Measurements from ENCODE around the gene CNTNAP2.

CNTNAP2 gene

GRCh38 chr7:147428075-147428474 lies 1311.5 kb downstream of the CNTNAP2 start:
- DNase-seq, result no peak

- no peak for DNase-seq
Measured at GRCh38 chr7:147429961-147430360, 1313.4 kb downstream of the CNTNAP2 start.

GRCh38 chr7:147432079-147432478 lies 1315.5 kb downstream of the CNTNAP2 start:
- no peak for DNase-seq

GRCh38 chr7:147432576-147432975 lies 1316.0 kb downstream of the CNTNAP2 start:
- DNase-seq, result no peak

GRCh38 chr7:147436718-147437117 lies 1320.1 kb downstream of the CNTNAP2 start:
- DNase-seq, result no peak

- no peak for DNase-seq
Measured at GRCh38 chr7:147438216-147438615, 1321.6 kb downstream of the CNTNAP2 start.

- DNase-seq, result no peak
Measured at GRCh38 chr7:147443942-147444341, 1327.3 kb downstream of the CNTNAP2 start.

- no peak for DNase-seq
Measured at GRCh38 chr7:147452816-147453215, 1336.2 kb downstream of the CNTNAP2 start.

- DNase-seq, result no peak
Measured at GRCh38 chr7:147465223-147465622, 1348.6 kb downstream of the CNTNAP2 start.

- no peak for DNase-seq
Measured at GRCh38 chr7:147472556-147472955, 1356.0 kb downstream of the CNTNAP2 start.

- DNase-seq, result no peak
Measured at GRCh38 chr7:147474862-147475261, 1358.3 kb downstream of the CNTNAP2 start.

- DNase-seq, result no peak
Measured at GRCh38 chr7:147477526-147477925, 1360.9 kb downstream of the CNTNAP2 start.

- DNase-seq, result no peak
Measured at GRCh38 chr7:147478796-147479195, 1362.2 kb downstream of the CNTNAP2 start.

GRCh38 chr7:147483634-147484292 lies 1367.2 kb downstream of the CNTNAP2 start:
- DNase-seq, result no peak

GRCh38 chr7:147485660-147486210 lies 1369.1 kb downstream of the CNTNAP2 start:
- no peak for DNase-seq

GRCh38 chr7:147492606-147493005 lies 1376.0 kb downstream of the CNTNAP2 start:
- no peak for DNase-seq

GRCh38 chr7:147496209-147496608 lies 1379.6 kb downstream of the CNTNAP2 start:
- no peak for DNase-seq

GRCh38 chr7:147497246-147497645 lies 1380.6 kb downstream of the CNTNAP2 start:
- DNase-seq, result no peak

GRCh38 chr7:147498081-147498480 lies 1381.5 kb downstream of the CNTNAP2 start:
- DNase-seq, result no peak

- DNase-seq, result no peak
Measured at GRCh38 chr7:147509035-147509501, 1392.5 kb downstream of the CNTNAP2 start.

GRCh38 chr7:147509541-147510200 lies 1393.1 kb downstream of the CNTNAP2 start:
- DNase-seq, result no peak

- no peak for DNase-seq
Measured at GRCh38 chr7:147510201-147510542, 1393.6 kb downstream of the CNTNAP2 start.

GRCh38 chr7:147510923-147511322 lies 1394.3 kb downstream of the CNTNAP2 start:
- DNase-seq, result no peak

- DNase-seq, result no peak
Measured at GRCh38 chr7:147513451-147513850, 1396.8 kb downstream of the CNTNAP2 start.
